HEK293 (cell line): Measurements from ENCODE around the gene PNPLA2.

ENCODE experiments used
- GLIS2 ChIP-seq: fragments of 450-650 bp; formaldehyde crosslinking; IDR thresholded peaks from 2 replicates; pipeline ENCODE4 v1.5.1; 2016; ENCODE audit warnings: missing biosample characterization, missing genetic modification characterization
- KLF1 ChIP-seq: fragments of 450-650 bp; formaldehyde crosslinking; IDR thresholded peaks from 2 replicates; pipeline ENCODE4 v1.5.1; 2016; ENCODE audit warnings: missing biosample characterization, missing genetic modification characterization
- KLF9 ChIP-seq: fragments of 450-650 bp; formaldehyde crosslinking; IDR thresholded peaks from 2 replicates; pipeline ENCODE4 v1.5.1; 2016; ENCODE audit warnings: missing biosample characterization, missing genetic modification characterization, low read depth
- PRDM1 ChIP-seq: fragments of 450-650 bp; formaldehyde crosslinking; IDR thresholded peaks from 2 replicates; pipeline ENCODE4; 2016; ENCODE audit warnings: missing biosample characterization, missing genetic modification characterization
- PRDM4 ChIP-seq: fragments of 450-650 bp; formaldehyde crosslinking; IDR thresholded peaks from 2 replicates; pipeline ENCODE4 v1.5.1; 2017; ENCODE audit warnings: missing biosample characterization, missing genetic modification characterization
- PRDM6 ChIP-seq: fragments of 450-650 bp; formaldehyde crosslinking; IDR thresholded peaks from 2 replicates; pipeline ENCODE4 v1.5.1; 2017; ENCODE audit warnings: missing biosample characterization, missing genetic modification characterization
- SP2 ChIP-seq: fragments of 450-650 bp; formaldehyde crosslinking; IDR thresholded peaks from 2 replicates; pipeline ENCODE4 v1.5.1; 2016; ENCODE audit warnings: missing biosample characterization, missing genetic modification characterization
- YY1 ChIP-seq: fragments of 450-650 bp; formaldehyde crosslinking; IDR thresholded peaks from 2 replicates; pipeline ENCODE4 v1.5.1; 2018; ENCODE audit warnings: missing biosample characterization, missing genetic modification characterization
- ZBTB10 ChIP-seq: fragments of 450-650 bp; formaldehyde crosslinking; IDR thresholded peaks from 2 replicates; pipeline ENCODE4 v1.5.1; 2016; ENCODE audit warnings: missing biosample characterization, missing genetic modification characterization
- ZBTB20 ChIP-seq: fragments of 450-650 bp; formaldehyde crosslinking; IDR thresholded peaks from 2 replicates; pipeline ENCODE4 v1.5.1; 2016; ENCODE audit warnings: missing biosample characterization, missing genetic modification characterization
- ZBTB44 ChIP-seq: fragments of 450-650 bp; IDR thresholded peaks from 2 replicates; pipeline ENCODE4 v1.5.1; 2018; ENCODE audit warnings: missing biosample characterization, mild to moderate bottlenecking, missing genetic modification characterization
- ZFP37 ChIP-seq: fragments of 450-650 bp; formaldehyde crosslinking; IDR thresholded peaks from 2 replicates; pipeline ENCODE4 v1.5.1; 2016; ENCODE audit warnings: missing biosample characterization, missing genetic modification characterization
- ZNF112 ChIP-seq: fragments of 450-650 bp; formaldehyde crosslinking; IDR thresholded peaks from 2 replicates; pipeline ENCODE4 v1.5.0; 2017; ENCODE audit warnings: missing biosample characterization, missing genetic modification characterization
- ZNF114 ChIP-seq: fragments of 450-650 bp; formaldehyde crosslinking; IDR thresholded peaks from 2 replicates; pipeline ENCODE4 v1.5.0; 2017; ENCODE audit warnings: missing biosample characterization, missing genetic modification characterization
- ZNF18 ChIP-seq: fragments of 450-650 bp; formaldehyde crosslinking; IDR thresholded peaks from 2 replicates; pipeline ENCODE4 v1.5.1; 2016; ENCODE audit warnings: missing biosample characterization, missing genetic modification characterization
- ZNF404 ChIP-seq: fragments of 450-650 bp; formaldehyde crosslinking; IDR thresholded peaks from 2 replicates; pipeline ENCODE4 v1.5.1; 2017; ENCODE audit warnings: missing biosample characterization, missing genetic modification characterization
- ZNF473 ChIP-seq: fragments of 450-650 bp; formaldehyde crosslinking; IDR thresholded peaks from 2 replicates; pipeline ENCODE4 v1.5.1; 2017; ENCODE audit warnings: missing biosample characterization, missing genetic modification characterization
- ZNF521 ChIP-seq: fragments of 450-650 bp; formaldehyde crosslinking; IDR thresholded peaks from 2 replicates; pipeline ENCODE4 v1.5.1; 2017; ENCODE audit warnings: missing biosample characterization, mild to moderate bottlenecking, missing genetic modification characterization
- ZNF529 ChIP-seq: fragments of 450-650 bp; formaldehyde crosslinking; IDR thresholded peaks from 2 replicates; pipeline ENCODE4 v1.5.1; 2017; ENCODE audit warnings: missing genetic modification characterization, missing biosample characterization; ENCODE audit not compliant: insufficient replicate concordance
- ZNF544 ChIP-seq: fragments of 450-650 bp; formaldehyde crosslinking; IDR thresholded peaks from 2 replicates; pipeline ENCODE4 v1.5.0; 2017; ENCODE audit warnings: missing biosample characterization, missing genetic modification characterization
- ZNF558 ChIP-seq: fragments of 450-650 bp; formaldehyde crosslinking; IDR thresholded peaks from 2 replicates; pipeline ENCODE4 v1.5.1; 2016; ENCODE audit warnings: missing biosample characterization, missing genetic modification characterization
- ZNF677 ChIP-seq: fragments of 450-650 bp; IDR thresholded peaks from 2 replicates; pipeline ENCODE4 v1.5.0; 2018; ENCODE audit warnings: missing biosample characterization, mild to moderate bottlenecking, missing genetic modification characterization, moderate library complexity
- ZNF837 ChIP-seq: fragments of 450-650 bp; formaldehyde crosslinking; IDR thresholded peaks from 2 replicates; pipeline ENCODE4 v1.5.1; 2016; ENCODE audit warnings: missing biosample characterization, missing genetic modification characterization
- ZSCAN5A ChIP-seq: fragments of 450-650 bp; formaldehyde crosslinking; IDR thresholded peaks from 2 replicates; pipeline ENCODE4 v1.5.1; 2016; ENCODE audit warnings: missing biosample characterization, missing genetic modification characterization
- TF ChIP-seq, protein P1 (sequence below): fragments of 450-650 bp; formaldehyde crosslinking; IDR thresholded peaks from 2 replicates; pipeline ENCODE4 v1.5.1; 2016; ENCODE audit warnings: missing biosample characterization, missing genetic modification characterization

The PNPLA2 gene

DNA sequence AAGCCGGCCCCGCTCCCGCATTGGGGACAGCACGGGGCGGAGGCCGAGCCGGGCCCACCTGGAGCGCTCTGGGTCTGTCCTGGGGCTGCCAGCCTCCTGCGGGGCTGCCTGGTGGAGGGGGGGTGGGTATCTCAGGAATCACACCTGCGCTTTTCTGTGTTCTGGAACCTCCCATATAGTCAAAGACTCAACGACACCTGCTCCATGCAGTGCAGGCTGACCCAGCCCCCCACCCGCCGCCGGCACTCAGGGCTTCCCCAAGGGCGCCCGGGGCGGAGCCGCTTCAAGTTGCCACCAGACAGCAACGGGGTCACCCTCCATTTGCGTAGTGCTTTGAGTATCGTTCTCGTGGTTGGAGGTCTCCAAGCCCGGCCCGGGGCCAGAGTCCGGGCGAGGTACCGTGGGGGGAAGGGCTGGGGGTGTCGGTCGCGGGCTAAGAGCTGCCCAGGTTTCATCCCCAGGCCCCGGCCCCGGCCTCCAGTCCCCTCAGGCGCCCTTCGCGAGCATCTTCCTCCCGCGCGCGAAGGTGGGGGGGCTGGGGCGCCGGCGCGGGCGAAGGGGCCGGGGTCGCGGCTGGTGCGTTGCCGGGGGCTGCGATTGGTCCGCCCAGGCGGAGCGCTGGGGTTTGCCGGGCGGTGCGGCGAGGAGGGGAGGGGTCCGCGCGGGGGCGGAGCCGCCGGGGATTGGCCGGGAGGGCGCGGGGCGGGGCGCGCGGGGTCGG is 30.6 kb downstream of the PNPLA2 start (continued):
- TF ChIP-seq GLIS2 (tag by site-specific recombination): no peak
- no peak for TF ChIP-seq ZNF404 (tag by site-specific recombination)
- TF ChIP-seq ZBTB44 (tag by site-specific recombination): no peak
- TF ChIP-seq KLF9 (tag by site-specific recombination): no peak
- TF ChIP-seq ZFP37 (tag by site-specific recombination): no peak
- TF ChIP-seq ZNF558 (tag by site-specific recombination): no peak
- TF ChIP-seq ZNF473 (tag by site-specific recombination): no peak
- TF ChIP-seq ZNF18 (tag by site-specific recombination): no peak
- TF ChIP-seq PRDM4 (tag by site-specific recombination): no peak
- no peak for TF ChIP-seq SP2 (tag by site-specific recombination)
- no peak for TF ChIP-seq ZNF521
- no peak for TF ChIP-seq YY1 (tag by site-specific recombination)
- no peak for TF ChIP-seq ZSCAN5A (tag by site-specific recombination)
- TF ChIP-seq ZBTB20 (tag by site-specific recombination): no peak
- TF ChIP-seq KLF1 (tag by site-specific recombination): no peak
- TF ChIP-seq ZNF837 (tag by site-specific recombination): no peak
- TF ChIP-seq, protein P1, sequence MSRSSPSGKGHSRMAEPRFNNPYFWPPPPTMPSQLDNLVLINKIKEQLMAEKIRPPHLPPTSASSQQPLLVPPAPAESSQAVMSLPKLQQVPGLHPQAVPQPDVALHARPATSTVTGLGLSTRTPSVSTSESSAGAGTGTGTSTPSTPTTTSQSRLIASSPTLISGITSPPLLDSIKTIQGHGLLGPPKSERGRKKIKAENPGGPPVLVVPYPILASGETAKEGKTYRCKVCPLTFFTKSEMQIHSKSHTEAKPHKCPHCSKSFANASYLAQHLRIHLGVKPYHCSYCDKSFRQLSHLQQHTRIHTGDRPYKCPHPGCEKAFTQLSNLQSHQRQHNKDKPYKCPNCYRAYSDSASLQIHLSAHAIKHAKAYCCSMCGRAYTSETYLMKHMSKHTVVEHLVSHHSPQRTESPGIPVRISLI (tag by site-specific recombination): no peak
- no peak for TF ChIP-seq ZNF114 (tag by site-specific recombination)
- no peak for TF ChIP-seq ZNF544 (tag by site-specific recombination)
- TF ChIP-seq ZNF677 (tag by site-specific recombination): no peak
- no peak for TF ChIP-seq PRDM1
- TF ChIP-seq PRDM6: no peak
- no peak for TF ChIP-seq ZNF112 (tag by site-specific recombination)
- TF ChIP-seq ZNF529 (tag by site-specific recombination): no peak
- 0 out of 2 replicates have a peak, but pooled peaks have one; percentile 30 for TF ChIP-seq ZBTB10 (tag by site-specific recombination)
